Measurements from ENCODE around the gene GLUD1. TPM values are rescaled to one million over a fixed set of nuclear protein-coding genes. Genes with fewer than 3 reads are reported as not detected.

GLUD1 gene
- total RNA-seq, 1 experiment from 2014 or later: 138 TPM

GRCh38 chr10:87068281-87068680, 26.4 kb downstream of the GLUD1 start:
- ChIA-PET POLR2A (no interaction called here), CTCF (no interaction called here)
- BruUV-seq (replicated peaks): no TSS peak
- Histone ChIP-seq H3K9me3 (ENCODE audit: control insufficient read depth, insufficient read depth, low read depth, low read length) (no peaks in the 10 kb centered on the region), H3K27ac (ENCODE audit: low read length) (no peak overlapping the region), H3K36me3 (ENCODE audit: control insufficient read depth, insufficient read depth, low read length) (peaks cover 6% of the 10 kb centered on the region), H3K4me1 (ENCODE audit: control insufficient read depth, insufficient read depth, low read length) (no peaks in the 10 kb centered on the region), H3K27me3 (ENCODE audit: control insufficient read depth, insufficient read depth, low read length) (no peaks in the 10 kb centered on the region), H3K4me3 (ENCODE audit: low read depth in 2 of 2, low read length in 2 of 2) (no peak overlapping the region)
- DNase-seq (ENCODE audit: low read depth, low spot score) (no peak), ATAC-seq (no peak)
- in situ Hi-C loops (cut with HindIII; ENCODE audit: low pct_unique_long_range_greater_than_20kb, low sequenced_read_pairs) (no loop called here), intact Hi-C loops (cut with micrococcal nuclease; ENCODE audit: unreplicated experiment) (no loop called here)
- TF ChIP-seq TCF7L2 (IDR thresholded peaks at IDR 0.05; ENCODE audit: low read depth, low read length) (no peak), SIN3A (IDR thresholded peaks at IDR 0.05; ENCODE audit: borderline replicate concordance, insufficient read depth, low read depth, low read length) (no peak), POLR2AphosphoS5 (IDR thresholded peaks at IDR 0.05; ENCODE audit: low read depth, low read length) (no peak), CTCF (IDR thresholded peaks at IDR 0.05) (no peak), REST (IDR thresholded peaks at IDR 0.05; ENCODE audit: insufficient read depth in 1 of 2, low read depth in 2 of 2, low read length in 1 of 2) (no peak)

- BruUV-seq (replicated peaks): no TSS peak
- Histone ChIP-seq H3K4me1 (ENCODE audit: control insufficient read depth, insufficient read depth, low read length) (no peaks in the 10 kb centered on the region), H3K27ac (ENCODE audit: low read length) (no peak overlapping the region), H3K27me3 (ENCODE audit: control insufficient read depth, insufficient read depth, low read length) (no peaks in the 10 kb centered on the region), H3K9me3 (ENCODE audit: control insufficient read depth, insufficient read depth, low read depth, low read length) (no peaks in the 10 kb centered on the region), H3K36me3 (ENCODE audit: control insufficient read depth, insufficient read depth, low read length) (peaks cover 12% of the 10 kb centered on the region), H3K4me3 (ENCODE audit: low read depth in 2 of 2, low read length in 2 of 2) (no peak overlapping the region)
- intact Hi-C loops (cut with micrococcal nuclease; ENCODE audit: unreplicated experiment) (no loop called here), in situ Hi-C loops (cut with HindIII; ENCODE audit: low pct_unique_long_range_greater_than_20kb, low sequenced_read_pairs) (no loop called here)
- CTCF ChIA-PET: no interaction called here
- TF ChIP-seq CTCF (IDR thresholded peaks at IDR 0.05) (no peak), REST (IDR thresholded peaks at IDR 0.05; ENCODE audit: insufficient read depth in 1 of 2, low read depth in 2 of 2, low read length in 1 of 2) (no peak), POLR2AphosphoS5 (IDR thresholded peaks at IDR 0.05; ENCODE audit: low read depth, low read length) (no peak), TCF7L2 (IDR thresholded peaks at IDR 0.05; ENCODE audit: low read depth, low read length) (no peak), SIN3A (IDR thresholded peaks at IDR 0.05; ENCODE audit: borderline replicate concordance, insufficient read depth, low read depth, low read length) (no peak)
- DNase-seq (ENCODE audit: low read depth, low spot score): no peak
- POLR2A ChIA-PET: no interaction called here
- ATAC-seq: no peak
These were observed 27.8 kb downstream of the GLUD1 start for GRCh38 chr10:87066865-87067264.
